Right atrium auricular region (tissue), 2 donors: ENCODE measurements around the gene ACAA2. TPM values are rescaled to one million over a fixed set of nuclear protein-coding genes. Genes with fewer than 3 reads are reported as not detected.

Source experiments
- DNase-seq: peaks from one replicate; pipeline ENCODE4 v3.0.0-alpha.2; 2019; ENCODE audit warnings: low spot score
- H3K27ac ChIP-seq, 2 donors: fragments of 200-600 bp; sonication (generic); 1 replicate in 1 of 2; 2 replicates in 1 of 2; pipeline ENCODE4 v1.5.1; 2016 to 2019
- H3K27me3 ChIP-seq, 2 donors: fragments of 200-600 bp; sonication (generic); one replicate each; pipeline versions ENCODE4 v1.5.1 to v1.6.0; 2017 to 2019
- H3K36me3 ChIP-seq: fragments of 200-600 bp; sonication (generic); one replicate; pipeline ENCODE4 v1.5.1; 2016
- H3K4me1 ChIP-seq, 2 donors: fragments of 200-600 bp; sonication (generic); one replicate each; pipeline versions ENCODE4 v1.5.1 to v1.6.0; 2017 to 2019
- H3K4me3 ChIP-seq, 2 donors: fragments of 200-600 bp; sonication (generic); 1 replicate in 1 of 2; 2 replicates in 1 of 2; pipeline ENCODE4 v1.5.1; 2017 to 2019; ENCODE audit warnings: mild to moderate bottlenecking in 1 of 2, moderate library complexity in 1 of 2
- H3K9me3 ChIP-seq, 2 donors: fragments of 200-600 bp; sonication (generic); one replicate each; pipeline ENCODE4 v1.5.1; 2019
- total RNA-seq, 2 donors: library from RNA; depleted of rRNA; stranded (reverse); fragments of >200 nt; gene quantifications; one replicate each; pipeline ENCODE4 v1.1.0, GENCODE V29; 2016
- TF ChIP-seq, protein P1 (sequence below), 2 donors: fragments of 200-600 bp; sonication (generic); IDR thresholded peaks; one replicate each; pipeline ENCODE4 v1.5.1; 2019; ENCODE audit warnings: antibody characterized with exemption in 2 of 2

ACAA2 gene
- 100 to 1,000 TPM; 115 to 149 TPM for total RNA-seq

- no peaks in the 10 kb centered on the region for H3K9me3 ChIP-seq
- TF ChIP-seq, protein P1, sequence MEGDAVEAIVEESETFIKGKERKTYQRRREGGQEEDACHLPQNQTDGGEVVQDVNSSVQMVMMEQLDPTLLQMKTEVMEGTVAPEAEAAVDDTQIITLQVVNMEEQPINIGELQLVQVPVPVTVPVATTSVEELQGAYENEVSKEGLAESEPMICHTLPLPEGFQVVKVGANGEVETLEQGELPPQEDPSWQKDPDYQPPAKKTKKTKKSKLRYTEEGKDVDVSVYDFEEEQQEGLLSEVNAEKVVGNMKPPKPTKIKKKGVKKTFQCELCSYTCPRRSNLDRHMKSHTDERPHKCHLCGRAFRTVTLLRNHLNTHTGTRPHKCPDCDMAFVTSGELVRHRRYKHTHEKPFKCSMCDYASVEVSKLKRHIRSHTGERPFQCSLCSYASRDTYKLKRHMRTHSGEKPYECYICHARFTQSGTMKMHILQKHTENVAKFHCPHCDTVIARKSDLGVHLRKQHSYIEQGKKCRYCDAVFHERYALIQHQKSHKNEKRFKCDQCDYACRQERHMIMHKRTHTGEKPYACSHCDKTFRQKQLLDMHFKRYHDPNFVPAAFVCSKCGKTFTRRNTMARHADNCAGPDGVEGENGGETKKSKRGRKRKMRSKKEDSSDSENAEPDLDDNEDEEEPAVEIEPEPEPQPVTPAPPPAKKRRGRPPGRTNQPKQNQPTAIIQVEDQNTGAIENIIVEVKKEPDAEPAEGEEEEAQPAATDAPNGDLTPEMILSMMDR (IDR thresholded peaks at IDR 0.05): no peak
- peak within 1 kb of the TSS; percentile 96 to 97 for H3K27ac ChIP-seq
- no peaks in the 10 kb centered on the region for H3K36me3 ChIP-seq
- H3K27me3 ChIP-seq: no peaks in the 10 kb centered on the region
- DNase-seq: peak; percentile 90
- H3K4me3 ChIP-seq: peak within 1 kb of the TSS; percentile 69 to 74
- peaks cover 0 to 12% of the 10 kb centered on the region in 2 donors for H3K4me1 ChIP-seq
Measured at GRCh38 chr18:49813319-49814146, at the start of gene ACAA2. ACAA2 (minus strand) TSS chr18:49813533; CDS start chr18:49813484, 49 bp downstream.

DNA sequence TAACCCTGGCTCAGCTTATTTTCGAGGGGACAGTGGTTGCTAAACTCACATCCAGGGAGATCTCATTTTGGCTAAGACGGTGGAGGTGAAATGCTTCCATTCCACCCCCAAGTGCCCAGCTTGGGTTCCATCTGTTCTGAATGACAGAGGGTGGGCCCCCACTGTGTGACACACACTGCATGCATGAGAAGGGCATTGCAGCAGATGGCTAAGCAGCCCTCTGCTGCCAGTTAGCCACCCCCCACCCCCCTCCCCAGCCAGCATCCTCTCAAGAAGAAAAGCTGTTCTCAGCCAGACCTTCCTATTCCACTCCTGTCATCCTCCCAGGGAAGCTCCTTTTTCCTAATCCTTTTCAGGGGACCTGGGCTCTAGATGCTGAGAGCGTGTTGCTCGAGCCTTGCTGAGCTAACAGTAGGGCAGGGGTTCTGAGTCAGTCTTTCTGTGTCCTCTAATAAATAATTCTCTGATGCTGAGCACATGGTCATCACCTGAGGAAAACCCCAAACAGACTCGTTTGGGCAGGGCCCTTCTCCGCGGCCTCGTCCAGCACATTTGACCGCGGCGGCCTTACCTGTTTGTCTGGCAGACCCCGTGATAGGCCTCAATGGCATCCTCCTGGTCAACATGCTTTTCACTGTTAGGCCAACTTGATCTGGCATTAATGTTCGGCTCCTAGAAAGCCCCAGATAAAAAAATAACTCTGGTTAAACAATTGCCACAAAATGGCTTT lies 49.5 kb upstream of the ACAA2 start:
- Histone ChIP-seq H3K27ac (no peak overlapping the region), H3K4me3 (no peak overlapping the region), H3K4me1 (no peaks in the 10 kb centered on the region), H3K27me3 (no peaks in the 10 kb centered on the region), H3K36me3 (no peaks in the 10 kb centered on the region), H3K9me3 (no peaks in the 10 kb centered on the region)
- TF ChIP-seq, protein P1 (IDR thresholded peaks at IDR 0.05): no peak
- DNase-seq: no peak

DNA sequence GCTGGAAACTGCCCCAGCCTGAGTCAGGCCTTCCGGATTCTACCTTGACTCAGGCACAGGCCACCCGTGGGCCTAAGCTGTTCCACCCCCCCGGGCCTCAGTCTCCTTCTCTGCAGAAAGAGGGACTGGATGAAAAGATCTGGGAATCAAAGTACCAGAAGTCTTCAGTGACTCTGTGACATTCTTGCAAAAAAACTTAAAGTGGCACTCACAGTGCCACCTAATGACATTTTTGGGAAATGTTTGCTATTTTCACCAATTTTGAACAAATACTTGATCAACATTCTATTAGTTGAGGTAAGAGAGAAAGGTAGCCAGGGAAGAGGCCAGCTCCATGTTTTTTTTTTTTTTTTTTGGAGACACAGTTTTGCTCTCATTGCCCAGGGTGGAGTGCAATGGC lies 48.3 kb upstream of the ACAA2 start:
- H3K4me1 ChIP-seq: no peaks in the 10 kb centered on the region

GRCh38 chr18:49859725-49860124 lies 46.4 kb upstream of the ACAA2 start:
- Histone ChIP-seq H3K27ac (no peak overlapping the region), H3K4me3 (no peak overlapping the region), H3K27me3 (no peaks in the 10 kb centered on the region), H3K36me3 (no peaks in the 10 kb centered on the region), H3K9me3 (no peaks in the 10 kb centered on the region), H3K4me1 (no peaks in the 10 kb centered on the region)
- DNase-seq: no peak
- TF ChIP-seq, protein P1 (IDR thresholded peaks at IDR 0.05): no peak

More for the DNA sequence above, 48.3 kb upstream of the ACAA2 start:
- TF ChIP-seq, protein P1 (IDR thresholded peaks at IDR 0.05): no peak
- Histone ChIP-seq H3K27me3 (no peaks in the 10 kb centered on the region), H3K36me3 (no peaks in the 10 kb centered on the region), H3K27ac (no peak overlapping the region), H3K9me3 (no peaks in the 10 kb centered on the region), H3K4me3 (no peak overlapping the region)
- DNase-seq: no peak

DNA sequence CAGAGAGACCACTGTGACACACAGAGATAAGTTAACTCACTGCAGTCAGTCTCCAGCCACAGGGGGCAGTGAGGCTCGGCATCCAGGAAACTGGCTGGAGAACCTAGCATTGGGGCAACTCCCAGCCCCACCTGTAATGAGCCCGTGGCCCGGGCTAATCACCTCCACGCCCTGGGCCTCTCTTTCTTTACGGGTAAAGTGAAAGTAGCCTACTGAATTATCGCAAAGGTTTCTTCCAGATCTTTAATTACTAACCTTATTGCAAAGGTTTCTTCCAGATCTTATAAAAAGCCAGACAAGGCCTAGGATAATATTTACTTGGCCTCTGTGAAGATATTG lies 45.7 kb upstream of the ACAA2 start:
- Histone ChIP-seq H3K9me3 (no peaks in the 10 kb centered on the region), H3K27ac (no peak overlapping the region), H3K4me1 (no peaks in the 10 kb centered on the region), H3K36me3 (no peaks in the 10 kb centered on the region), H3K27me3 (no peaks in the 10 kb centered on the region), H3K4me3 (no peak overlapping the region)
- TF ChIP-seq, protein P1 (IDR thresholded peaks at IDR 0.05): peak in 1 of 2 donors; percentile 6
- no peak for DNase-seq
